Kasumi-1 (cell line): ENCODE measurements around the gene ANLN.
A peak's percentile ranks its signal among the peaks of the same experiment; 100 is the strongest.
"Not testable (repeated sequence)": the region's sequence is repeated elsewhere in the genome, so short reads cannot be mapped to it uniquely, and the experiment has no call there.

Source experiments
- DNase-seq, 2 experiments: peaks; one replicate each; lab custom pipeline; 2025; lab: John Stamatoyannopoulos, UW

The ANLN gene

DNA sequence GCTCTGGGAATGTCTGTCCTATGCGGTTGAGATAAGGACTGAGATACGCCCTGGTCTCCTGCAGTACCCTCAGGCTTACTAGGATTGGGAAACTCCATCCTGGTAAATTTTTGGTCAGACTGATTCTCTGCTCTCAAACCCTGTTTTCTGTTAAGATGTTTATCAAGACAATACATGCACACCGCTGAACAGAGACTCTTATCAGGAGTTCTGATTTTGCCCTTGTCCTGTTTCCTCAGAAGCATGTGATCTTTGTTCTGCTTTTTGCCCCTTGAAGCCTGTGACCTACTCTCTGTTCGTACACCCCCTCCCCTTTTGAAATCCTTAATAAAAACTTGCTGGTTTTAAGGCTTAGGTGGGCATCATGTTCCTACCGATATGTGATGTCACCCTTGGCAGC lies 76.3 kb downstream of the ANLN start:
- DNase-seq = not testable (repeated sequence)

DNA sequence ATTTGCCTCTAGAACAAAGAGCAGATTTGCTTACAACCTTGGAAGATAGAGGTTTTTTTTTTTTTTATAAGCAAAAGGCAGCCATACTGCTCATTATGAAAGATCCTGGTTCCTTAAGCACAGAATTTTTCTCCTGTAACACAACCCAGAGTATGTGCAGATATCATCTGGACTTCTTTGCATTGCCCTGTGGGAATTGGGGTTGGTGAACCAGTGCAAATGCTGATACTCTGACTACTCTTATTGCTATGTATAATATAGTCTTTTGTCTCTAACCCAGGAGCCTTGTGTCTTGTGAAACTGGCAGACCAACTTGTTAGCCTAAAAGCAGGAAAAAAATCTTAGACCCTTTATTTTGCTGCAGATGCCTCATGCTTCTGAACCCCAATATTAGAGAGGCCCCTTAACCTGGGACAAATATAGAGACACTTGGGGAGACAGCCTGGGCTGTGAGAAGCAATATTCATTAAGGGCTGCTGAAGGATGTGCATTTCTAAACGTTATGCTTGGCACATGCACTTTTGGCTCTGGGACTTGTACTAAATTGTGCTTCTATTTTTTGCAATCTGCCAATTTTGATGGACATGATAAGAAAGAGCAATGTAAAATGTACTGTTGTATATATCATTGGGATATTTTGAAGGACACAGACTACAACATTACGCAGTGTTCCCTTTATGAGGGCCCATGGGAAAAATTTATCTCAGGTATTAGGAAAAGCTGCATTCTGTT lies 78.9 kb downstream of the ANLN start:
- no peak for DNase-seq

DNA sequence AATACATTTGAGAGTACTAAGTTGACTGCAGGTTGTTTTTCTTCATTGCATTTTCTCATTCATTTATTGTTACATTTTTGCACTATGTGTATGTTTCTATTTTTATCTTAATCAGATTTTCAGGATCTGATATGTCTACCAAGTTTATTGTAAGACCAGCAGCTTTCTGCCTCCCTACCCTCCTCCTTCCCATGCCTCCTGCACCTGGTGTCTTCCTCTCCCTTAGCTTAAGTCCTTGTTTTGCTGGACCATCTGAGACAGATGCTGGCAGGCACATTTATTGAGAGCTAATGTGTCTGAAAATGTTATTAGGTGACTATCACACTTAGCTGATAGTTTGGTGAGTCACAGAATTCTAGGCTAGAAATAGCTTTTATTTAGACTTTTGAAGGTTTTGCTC lies 79.6 kb downstream of the ANLN start:
- DNase-seq = no peak

DNA sequence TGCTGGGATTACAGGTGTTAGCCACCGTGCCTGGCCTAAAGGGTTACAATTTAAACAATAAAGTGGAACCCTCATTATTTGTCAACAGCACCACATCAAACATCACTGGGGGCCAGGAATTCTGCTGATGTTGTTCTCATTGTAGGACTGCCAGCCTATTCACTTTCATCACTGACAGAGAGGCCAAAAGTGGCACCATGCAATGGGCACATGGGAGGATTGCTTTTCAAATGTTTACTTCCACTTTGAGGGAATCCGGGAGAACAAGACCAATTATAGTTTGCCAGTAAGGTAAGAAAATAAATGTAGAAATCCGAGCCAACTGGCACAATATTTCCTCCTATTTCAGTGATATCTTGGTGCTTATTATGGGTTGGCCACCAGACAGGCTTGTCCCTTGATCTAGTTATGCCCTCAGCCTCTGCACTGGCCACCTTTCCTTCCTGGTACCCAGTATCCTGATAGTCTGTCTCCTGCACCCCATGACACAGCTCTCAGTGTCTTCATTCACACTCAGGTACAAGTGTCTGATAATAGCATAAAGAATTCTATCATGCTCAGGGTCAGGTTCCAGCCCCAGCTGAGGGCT lies 82.6 kb downstream of the ANLN start:
- DNase-seq = no peak

DNA sequence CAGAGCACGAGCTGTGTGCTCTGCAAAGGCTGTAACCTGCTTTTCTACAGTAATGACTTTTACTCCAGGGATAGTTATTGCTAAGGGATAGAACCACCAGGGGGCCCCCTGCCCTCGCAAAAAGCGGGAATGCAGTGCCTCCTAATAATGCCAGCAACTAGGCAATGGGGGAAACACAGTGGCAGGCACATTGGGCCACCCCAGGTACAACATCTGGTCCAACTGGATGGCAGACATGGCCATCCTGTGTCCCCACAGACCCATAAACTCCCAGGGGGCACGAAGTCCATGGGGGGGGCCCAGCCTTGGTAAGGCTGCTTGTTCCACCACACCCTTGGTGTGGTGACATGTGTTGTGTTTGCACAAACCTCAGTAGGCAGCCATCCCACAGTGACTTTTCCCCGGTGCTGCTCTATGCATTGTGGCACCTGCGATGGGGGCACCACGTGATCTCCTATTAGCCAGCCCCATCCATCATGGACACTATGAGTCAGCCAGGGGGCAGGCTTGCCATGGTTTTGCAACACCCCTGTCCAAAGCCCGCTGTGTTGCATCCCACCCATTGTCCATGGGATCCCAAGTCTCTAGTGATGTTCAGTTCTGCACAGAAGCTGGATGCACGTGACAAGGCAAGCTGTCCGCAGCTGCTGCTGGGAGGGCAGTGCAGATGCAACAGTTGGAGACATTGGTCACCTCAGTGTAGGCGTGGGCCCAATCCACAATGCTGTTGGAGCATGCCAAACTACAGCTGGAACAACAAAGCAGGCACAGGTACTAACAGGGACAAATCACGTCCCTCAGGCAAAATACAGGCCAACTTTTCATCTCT lies 84.0 kb downstream of the ANLN start:
- DNase-seq = peak; percentile 41 to 47

DNA sequence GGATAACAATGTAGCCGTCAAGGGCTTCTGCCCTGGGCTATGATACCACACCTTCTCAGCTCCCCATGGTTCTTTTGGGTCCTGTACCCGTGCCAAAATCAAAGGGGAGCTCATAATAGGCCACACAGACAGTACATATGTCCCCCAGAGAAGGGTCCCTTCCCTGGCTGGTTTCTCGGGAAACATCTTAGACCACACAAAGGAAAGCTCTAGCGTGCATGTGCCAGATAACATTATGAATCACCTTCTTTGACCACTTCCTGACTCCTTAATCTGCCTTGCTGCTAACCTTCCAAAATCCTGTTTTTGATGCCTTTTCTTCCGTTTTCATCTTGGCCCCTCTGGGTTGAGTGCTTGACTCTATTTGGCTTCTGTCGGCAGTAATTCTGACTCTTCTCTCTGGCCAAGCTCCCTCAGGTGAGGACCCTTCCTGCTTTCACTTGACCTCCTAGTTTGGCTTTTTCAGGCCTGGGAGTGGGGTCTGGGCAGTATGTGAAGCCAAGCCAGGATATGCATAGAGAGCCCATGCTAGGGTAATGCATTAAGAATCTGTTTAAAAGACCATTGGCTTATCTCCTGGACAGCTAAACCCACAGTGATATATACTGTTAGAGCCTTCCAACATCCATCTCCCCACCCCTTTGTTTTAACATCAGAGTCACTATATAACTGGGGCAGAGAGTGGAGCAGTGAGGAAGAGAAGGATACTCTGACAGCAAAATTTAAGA lies 84.8 kb downstream of the ANLN start:
- DNase-seq = peak; percentile 91 to 93

DNA sequence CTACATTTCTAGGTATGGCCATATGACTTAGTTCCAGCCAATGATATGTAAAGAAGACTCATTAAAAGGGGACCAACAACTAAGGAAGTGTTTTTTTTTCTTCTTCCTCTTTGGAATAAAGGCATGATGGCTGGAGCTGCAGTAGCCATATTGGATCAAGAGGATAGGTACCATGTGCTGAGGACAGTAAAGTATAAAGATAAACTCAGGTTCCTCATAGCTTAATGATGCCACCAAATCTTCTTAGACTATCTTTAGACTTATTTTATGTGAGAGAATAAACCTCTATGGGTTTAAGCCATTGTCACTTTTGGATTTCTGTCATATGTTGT lies 85.3 kb downstream of the ANLN start:
- DNase-seq = no peak

DNA sequence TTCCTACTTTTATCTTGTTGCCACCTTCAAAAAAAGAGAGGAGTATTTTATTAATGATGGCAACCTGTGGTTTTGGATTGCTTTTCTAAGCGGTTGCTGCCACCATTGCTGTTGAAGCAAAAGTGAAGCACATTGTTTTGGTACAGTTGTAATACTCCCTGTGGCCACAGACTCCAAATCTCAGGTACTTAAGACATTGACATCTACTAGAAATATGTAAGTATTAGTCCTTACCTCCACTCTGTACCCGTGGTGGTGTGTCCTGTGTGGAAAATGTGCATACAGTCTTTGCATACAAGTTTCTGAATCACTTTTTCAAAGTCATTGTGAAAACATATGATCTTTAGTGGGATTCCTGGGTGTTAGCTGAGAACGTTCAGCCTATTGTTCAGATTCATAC lies 85.7 kb downstream of the ANLN start:
- peak; percentile 17 to 20 for DNase-seq

DNA sequence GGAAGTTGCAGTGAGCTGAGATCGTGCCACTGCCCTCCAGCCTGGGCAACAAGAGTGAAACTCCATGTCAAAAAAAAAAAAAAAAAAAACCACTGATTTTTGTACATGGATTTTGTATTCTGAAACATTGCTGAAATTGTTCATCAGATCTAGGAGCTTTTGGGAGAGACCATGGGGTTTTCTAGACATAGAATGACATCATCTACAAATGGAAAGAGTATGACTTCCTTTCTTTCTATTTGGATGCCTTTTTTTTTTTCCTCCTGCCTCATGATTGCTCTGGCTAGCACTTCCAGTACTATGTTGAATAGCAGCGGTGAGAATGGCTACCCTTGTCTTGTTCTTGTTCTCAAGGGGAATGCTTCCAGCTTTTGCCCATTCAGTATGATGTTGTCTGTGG lies 89.1 kb downstream of the ANLN start:
- DNase-seq = no peak

DNA sequence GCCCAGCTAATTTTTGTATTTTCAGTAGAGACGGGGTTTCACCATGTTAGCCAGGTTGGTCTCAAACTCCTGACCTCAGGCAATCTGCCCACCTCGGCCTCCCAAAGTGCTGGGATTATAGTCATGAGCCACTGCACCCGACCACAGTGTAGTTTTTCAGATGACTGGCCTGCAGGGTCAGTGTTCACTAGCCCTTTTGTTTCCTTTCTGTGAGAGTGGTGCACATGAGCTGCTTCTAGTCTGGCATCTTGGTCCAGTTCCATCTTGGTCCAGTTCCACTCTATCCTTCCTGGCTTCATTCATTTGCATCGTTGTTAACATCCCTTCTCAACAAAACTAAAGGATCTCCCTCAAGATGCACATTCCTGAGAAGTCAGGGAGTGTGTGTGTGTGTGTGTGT lies 94.2 kb downstream of the ANLN start:
- DNase-seq = not testable (repeated sequence)

DNA sequence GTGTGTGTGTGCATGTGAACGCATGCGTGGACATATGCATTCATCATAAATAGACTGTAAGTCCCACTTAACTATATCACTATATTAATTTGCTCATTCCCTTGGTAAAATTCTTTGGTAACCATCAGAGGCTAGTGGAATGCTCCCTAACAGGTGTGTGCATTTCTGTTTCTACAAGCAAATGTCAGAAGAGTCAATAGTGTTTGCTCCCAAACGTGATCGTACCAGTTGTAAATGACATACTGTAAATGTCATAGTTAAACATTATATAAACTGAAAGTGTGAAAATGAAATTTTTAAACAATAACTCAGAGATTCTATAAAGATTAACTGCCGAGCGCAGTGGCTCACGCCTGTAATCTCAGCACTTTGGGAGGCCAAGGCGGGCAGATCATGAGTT lies 94.6 kb downstream of the ANLN start:
- DNase-seq = no peak

DNA sequence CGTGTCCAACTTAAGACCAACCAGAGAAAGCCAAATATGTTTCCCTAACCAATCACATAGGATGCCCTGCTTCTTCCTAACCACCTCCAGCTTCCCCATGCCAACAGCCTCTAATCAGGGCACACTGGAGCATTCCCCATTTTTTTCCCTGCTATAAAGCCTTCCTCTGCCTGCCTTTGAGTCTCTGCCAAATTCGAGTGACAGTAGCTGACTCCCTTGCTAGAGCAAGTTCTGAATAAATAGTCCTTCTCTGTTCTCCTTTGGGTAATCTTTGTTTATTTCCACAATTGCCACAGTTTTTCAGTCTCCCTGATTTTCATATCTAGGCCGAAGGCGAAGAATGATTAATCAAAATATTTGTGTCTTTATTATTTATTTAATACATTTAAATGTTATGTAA lies 96.7 kb downstream of the ANLN start:
- no peak for DNase-seq

DNA sequence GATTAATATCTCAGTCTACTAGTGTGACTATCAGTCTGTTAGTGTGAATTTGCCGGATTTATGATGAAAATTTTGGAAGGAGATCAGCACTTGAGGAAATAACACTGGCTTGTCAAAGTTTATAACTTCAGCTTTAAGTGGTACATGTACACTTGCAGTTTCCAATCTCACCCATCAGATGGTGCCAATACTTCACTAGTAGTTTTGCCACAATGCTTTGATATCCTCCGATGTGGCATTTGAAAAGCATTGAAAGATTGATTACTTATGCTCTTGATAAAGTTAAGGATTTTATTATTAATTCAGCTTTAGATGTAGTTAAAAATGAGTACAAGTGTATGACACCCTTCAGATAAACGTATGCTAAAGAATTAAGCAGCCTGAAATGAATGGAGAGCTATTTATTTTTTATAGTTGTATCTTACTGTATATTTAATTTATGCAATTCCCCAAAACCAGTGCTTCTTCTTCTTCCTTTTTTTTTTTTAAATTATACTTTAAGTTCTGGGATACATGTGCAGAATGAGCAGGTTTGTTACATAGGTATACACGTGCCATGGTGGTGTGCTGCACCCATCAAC lies 98.2 kb downstream of the ANLN start:
- peak; percentile 88 to 93 for DNase-seq

DNA sequence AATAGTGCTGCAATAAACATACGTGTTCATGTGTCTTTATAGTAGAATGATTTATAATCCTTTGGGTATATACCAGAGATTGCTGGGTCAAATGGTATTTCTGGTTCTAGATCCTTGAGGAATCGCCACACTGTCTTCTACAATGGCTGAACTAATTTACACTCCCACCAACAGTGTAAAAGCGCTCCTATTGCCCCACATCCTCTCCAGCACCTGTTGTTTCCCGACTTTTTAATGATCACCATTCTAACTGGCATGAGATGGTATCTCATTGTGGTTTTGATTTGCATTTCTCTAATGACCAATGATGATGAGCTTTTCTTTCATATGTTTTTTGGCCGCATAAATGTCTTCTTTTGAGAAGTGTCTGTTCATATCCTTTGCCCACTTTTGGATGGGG lies 99.0 kb downstream of the ANLN start:
- DNase-seq = not testable (repeated sequence)

DNA sequence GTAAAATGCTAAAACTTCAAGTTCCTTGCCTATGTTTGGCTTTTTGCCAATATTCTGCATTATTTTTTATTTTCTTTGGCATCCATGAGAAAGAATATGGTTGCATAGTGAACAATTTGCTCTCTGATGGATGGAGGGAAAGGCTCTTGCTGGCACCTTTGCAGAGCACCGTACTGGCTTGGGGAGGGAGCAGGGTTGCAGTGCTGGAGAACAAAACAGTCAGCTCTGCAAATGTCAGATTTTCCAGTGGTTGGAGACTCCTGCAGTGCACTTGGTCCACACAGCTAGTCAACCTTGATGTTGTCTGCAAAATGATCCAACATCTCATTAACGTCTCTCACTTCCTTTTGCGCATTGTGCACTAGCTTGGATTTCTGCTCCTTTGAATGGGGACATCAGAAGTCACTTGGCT lies 100.8 kb downstream of the ANLN start:
- no peak for DNase-seq

DNA sequence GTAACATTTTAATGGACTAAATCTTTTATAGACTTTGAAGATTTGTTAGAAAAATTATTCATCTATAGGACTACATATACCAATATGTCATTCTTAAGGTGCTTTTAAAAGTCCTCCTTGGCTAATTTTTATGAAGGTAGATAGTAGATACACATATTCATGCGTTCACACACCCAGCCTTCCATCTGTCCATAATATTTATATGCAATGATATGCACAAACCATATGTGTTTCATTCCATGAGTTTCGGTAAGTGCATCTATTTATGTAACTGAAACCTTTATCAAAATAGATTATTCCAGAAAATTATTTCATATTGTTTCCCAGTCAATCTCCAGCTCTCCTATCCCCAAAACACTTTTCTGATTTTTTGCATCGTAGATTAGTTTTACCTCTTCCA lies 101.7 kb downstream of the ANLN start:
- no peak for DNase-seq

DNA sequence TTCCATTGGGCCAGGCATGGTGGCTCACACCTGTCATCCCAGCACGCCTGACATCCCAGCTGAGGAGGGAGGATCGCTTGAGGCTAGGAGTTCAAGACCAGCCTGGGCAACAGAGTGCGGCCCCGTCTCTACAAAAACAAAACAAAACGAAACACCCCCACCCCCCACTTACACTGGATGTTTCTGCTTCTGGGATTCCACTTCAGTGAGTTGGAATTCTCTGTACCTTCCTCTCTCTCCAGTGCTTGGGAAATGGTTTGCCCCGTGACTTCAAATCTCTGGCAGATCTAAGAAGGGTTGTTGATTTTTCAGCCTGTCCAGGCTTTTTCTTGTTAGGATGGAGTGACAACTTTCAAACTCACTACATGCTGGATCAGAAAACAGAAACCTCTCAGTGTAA lies 106.9 kb downstream of the ANLN start:
- DNase-seq = no peak

DNA sequence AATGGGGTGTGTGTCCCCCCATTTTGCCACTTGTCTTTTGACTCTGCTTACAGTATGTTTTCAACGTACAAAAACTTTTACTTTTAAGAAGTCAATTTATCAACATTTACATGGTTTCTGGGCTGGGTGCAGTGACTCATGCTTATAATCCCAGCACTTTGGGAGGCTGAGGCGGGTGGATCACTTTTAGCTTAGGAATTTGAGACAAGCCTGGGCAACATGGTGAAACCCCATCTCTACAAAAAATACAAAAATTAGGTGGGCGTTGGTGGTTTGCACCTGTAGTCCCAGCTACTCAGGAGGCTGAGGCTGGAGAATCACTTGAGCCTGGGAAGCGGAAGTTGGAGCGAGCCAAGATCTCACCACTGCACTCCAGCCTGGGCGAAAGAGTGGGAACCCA lies 107.5 kb downstream of the ANLN start:
- not testable (repeated sequence) for DNase-seq

DNA sequence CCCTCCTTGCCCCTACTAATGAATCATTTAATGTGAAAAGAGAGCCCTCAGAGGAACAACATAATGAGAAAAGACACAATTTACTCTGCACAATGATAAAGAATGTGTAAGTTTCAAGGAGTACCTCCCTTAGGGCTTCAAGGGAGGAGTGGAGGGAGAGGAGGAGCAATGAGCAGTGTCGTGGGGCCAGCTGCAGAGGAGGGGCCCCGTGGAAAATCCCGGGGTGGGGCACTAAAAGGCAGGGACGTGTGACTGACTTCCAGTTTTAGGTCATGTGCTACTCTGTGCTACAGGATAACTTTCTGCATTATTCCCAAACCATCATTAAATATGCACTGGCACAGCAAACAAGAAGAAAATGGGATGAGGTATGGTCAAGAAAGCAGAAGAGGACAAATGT lies 108.1 kb downstream of the ANLN start:
- no peak for DNase-seq
